DND-41 (cell line): Measurements from ENCODE around the gene ALPK3.

Source experiments
- ATAC-seq: fragments of 200-7000 bp; cut with Tn5 transposase; 3 replicates; pipeline ENCODE4 v1.9.1; 2021; ENCODE audit warnings: low read depth; ENCODE audit not compliant: insufficient read depth
- DNase-seq: peaks from one replicate; pipeline ENCODE4 v3.0.0-alpha.2; 2020
- H2AFZ ChIP-seq: 2 replicates; pipeline ENCODE4 v1.6.0; 2012; ENCODE audit warnings: low read depth, low read length
- H3K27ac ChIP-seq: 2 replicates; pipeline ENCODE4 v1.5.1; 2012; ENCODE audit warnings: low read length, inconsistent platforms
- H3K27me3 ChIP-seq: fragments of 200-600 bp; sonication (generic); 2 replicates; pipeline ENCODE4 v1.6.0; 2012; ENCODE audit warnings: low read length, mild to moderate bottlenecking, inconsistent platforms; ENCODE audit not compliant: insufficient read depth, poor library complexity
- H3K36me3 ChIP-seq: 2 replicates; pipeline ENCODE4 v1.5.1; 2012; ENCODE audit warnings: low read length, inconsistent platforms; ENCODE audit not compliant: insufficient read depth
- H3K4me1 ChIP-seq: 2 replicates; pipeline ENCODE4 v1.5.1; 2012; ENCODE audit warnings: mild to moderate bottlenecking, low read length; ENCODE audit not compliant: insufficient read depth
- H3K4me2 ChIP-seq: 2 replicates; pipeline ENCODE4 v1.6.0; 2012; ENCODE audit warnings: mild to moderate bottlenecking, moderate library complexity, low read length, inconsistent platforms; ENCODE audit not compliant: insufficient read depth
- H3K4me3 ChIP-seq, 2 experiments: fragments of 200-600 bp in 1 of 2; shearing (Covaris generic) in 1 of 2; 2 replicates each; pipeline ENCODE4 v1.5.1; 2012 to 2016; ENCODE audit warnings: inconsistent platforms in 2 of 2, low read length in 2 of 2, mild to moderate bottlenecking in 2 of 2, low read depth in 1 of 2, moderate library complexity in 1 of 2
- H3K79me2 ChIP-seq: 2 replicates; pipeline ENCODE4 v1.6.0; 2012; ENCODE audit warnings: low read length, inconsistent platforms; ENCODE audit not compliant: insufficient read depth
- H3K9ac ChIP-seq: 2 replicates; pipeline ENCODE4 v1.6.0; 2012; ENCODE audit warnings: low read depth, mild to moderate bottlenecking, inconsistent platforms, low read length, moderate library complexity
- H3K9me3 ChIP-seq: 2 replicates; pipeline ENCODE4 v1.5.1; 2012; ENCODE audit warnings: low read length, moderate library complexity, mild to moderate bottlenecking, inconsistent platforms; ENCODE audit not compliant: insufficient read depth, severe bottlenecking
- H4K20me1 ChIP-seq: 2 replicates; pipeline ENCODE4 v1.6.0; 2012; ENCODE audit warnings: low read length; ENCODE audit not compliant: insufficient read depth
- CTCF ChIP-seq: IDR thresholded peaks from 2 replicates; pipeline ENCODE4 v1.5.1; 2012; ENCODE audit warnings: borderline replicate concordance, low read length, moderate library complexity, mild to moderate bottlenecking; ENCODE audit not compliant: poor library complexity, severe bottlenecking; ENCODE audit errors: extremely low read depth
- EZH2 ChIP-seq: IDR thresholded peaks from 3 replicates; pipeline ENCODE4 v1.6.1; 2012; ENCODE audit warnings: borderline replicate concordance, low read depth, mild to moderate bottlenecking, moderate library complexity, low read length, inconsistent platforms; ENCODE audit not compliant: severe bottlenecking

Gene ALPK3

GRCh38 chr15:84852212-84852611 is 35.1 kb downstream of the ALPK3 start:
- H3K9ac ChIP-seq = no peak overlapping the region
- H3K4me3 ChIP-seq = no peak overlapping the region
- no peak overlapping the region for H2AFZ ChIP-seq
- H3K79me2 ChIP-seq = no peaks in the 10 kb centered on the region
- H3K9me3 ChIP-seq = no peaks in the 10 kb centered on the region
- no peak for TF ChIP-seq EZH2
- TF ChIP-seq CTCF = no peak
- no peaks in the 10 kb centered on the region for H3K27me3 ChIP-seq
- no peaks in the 10 kb centered on the region for H3K4me1 ChIP-seq
- no peaks in the 10 kb centered on the region for H4K20me1 ChIP-seq
- no peak overlapping the region for H3K4me2 ChIP-seq
- no peaks in the 10 kb centered on the region for H3K36me3 ChIP-seq
- ATAC-seq (no peak), DNase-seq (no peak)
- no peak overlapping the region for H3K27ac ChIP-seq

GRCh38 chr15:84855136-84855535 is 38.0 kb downstream of the ALPK3 start:
- H3K27ac ChIP-seq = no peak overlapping the region
- ATAC-seq (no peak), DNase-seq (no peak)
- no peak overlapping the region for H3K4me2 ChIP-seq
- H4K20me1 ChIP-seq = no peaks in the 10 kb centered on the region
- no peaks in the 10 kb centered on the region for H3K36me3 ChIP-seq
- no peak for TF ChIP-seq EZH2
- TF ChIP-seq CTCF = no peak
- no peak overlapping the region for H3K4me3 ChIP-seq
- no peaks in the 10 kb centered on the region for H3K79me2 ChIP-seq
- no peak overlapping the region for H3K9ac ChIP-seq
- H3K4me1 ChIP-seq = no peaks in the 10 kb centered on the region
- H3K9me3 ChIP-seq = no peaks in the 10 kb centered on the region
- H2AFZ ChIP-seq = no peak overlapping the region; the same call in 1 of the 2 replicates
- no peaks in the 10 kb centered on the region for H3K27me3 ChIP-seq

GRCh38 chr15:84855765-84856164 is 38.6 kb downstream of the ALPK3 start:
- Histone ChIP-seq H3K79me2 (no peaks in the 10 kb centered on the region), H3K27me3 (no peaks in the 10 kb centered on the region), H3K9me3 (no peaks in the 10 kb centered on the region), H3K4me3 (no peak overlapping the region), H3K36me3 (no peaks in the 10 kb centered on the region), H3K27ac (no peak overlapping the region), H2AFZ (no peak overlapping the region), H3K9ac (no peak overlapping the region), H4K20me1 (no peaks in the 10 kb centered on the region), H3K4me1 (no peaks in the 10 kb centered on the region), H3K4me2 (no peak overlapping the region)
- ATAC-seq (no peak), DNase-seq (no peak)
- TF ChIP-seq EZH2 (no peak), CTCF (no peak)

- Histone ChIP-seq H4K20me1 (no peaks in the 10 kb centered on the region), H2AFZ (no peak overlapping the region), H3K79me2 (no peaks in the 10 kb centered on the region), H3K9me3 (no peaks in the 10 kb centered on the region), H3K4me2 (no peak overlapping the region), H3K4me1 (no peaks in the 10 kb centered on the region), H3K36me3 (no peaks in the 10 kb centered on the region), H3K4me3 (no peak overlapping the region), H3K27ac (no peak overlapping the region), H3K9ac (no peak overlapping the region), H3K27me3 (no peaks in the 10 kb centered on the region)
- ATAC-seq (no peak), DNase-seq (no peak)
- TF ChIP-seq CTCF (no peak), EZH2 (no peak)
Measured at GRCh38 chr15:84856731-84857417, 39.7 kb downstream of the ALPK3 start.
